Erythroblast (primary cell): Measurements from ENCODE around the gene BTNL8.

Experiments used
- GATA1 ChIP-seq: IDR thresholded peaks from 2 replicates; pipeline ENCODE4 v1.6.1; 2011; ENCODE audit warnings: low read depth, mild to moderate bottlenecking, control low read depth, low read length, moderate library complexity
- POLR2A ChIP-seq: IDR thresholded peaks from 2 replicates; pipeline ENCODE4 v1.6.1; 2011; ENCODE audit warnings: mild to moderate bottlenecking, low read length

DNA sequence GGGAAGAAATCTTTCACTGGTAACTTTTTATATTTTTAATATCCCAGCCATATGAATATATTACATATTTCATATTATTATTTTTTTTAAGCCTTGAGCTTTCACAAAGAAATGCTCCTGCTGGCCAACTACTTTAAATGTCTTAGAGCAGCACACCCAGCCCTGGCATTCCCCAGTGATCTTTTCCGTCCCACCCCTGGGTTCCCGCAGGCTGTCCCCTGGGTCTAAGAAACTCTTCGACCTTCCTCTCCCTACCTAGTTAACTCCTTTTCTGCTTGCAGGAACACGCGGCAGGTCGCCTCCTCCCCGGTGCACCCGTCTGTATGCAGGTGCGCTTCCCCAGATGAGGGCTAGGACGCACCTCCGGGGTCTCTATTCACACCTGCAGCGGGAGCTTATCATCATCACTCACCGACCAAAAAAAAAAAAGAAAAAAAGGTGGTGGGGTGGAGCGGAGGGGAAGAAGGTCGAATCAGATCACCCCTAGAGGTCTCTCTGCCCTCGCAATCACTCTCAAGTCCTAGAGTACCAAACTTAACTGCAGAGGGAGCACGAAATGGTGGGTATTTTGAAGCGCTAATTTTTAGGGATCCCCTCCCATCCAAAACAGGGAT lies 38.6 kb upstream of the BTNL8 start:
- TF ChIP-seq POLR2A (no peak), GATA1 (no peak)
